EH (cell line): ENCODE measurements around the gene PHACTR1.
"Not testable (repeated sequence)": the region's sequence is repeated elsewhere in the genome, so short reads cannot be mapped to it uniquely, and the experiment has no call there.

Source experiments
- DNase-seq: peaks from one replicate; pipeline ENCODE4 v3.0.0-alpha.2; 2015; ENCODE audit warnings: low read depth

PHACTR1 gene

DNA sequence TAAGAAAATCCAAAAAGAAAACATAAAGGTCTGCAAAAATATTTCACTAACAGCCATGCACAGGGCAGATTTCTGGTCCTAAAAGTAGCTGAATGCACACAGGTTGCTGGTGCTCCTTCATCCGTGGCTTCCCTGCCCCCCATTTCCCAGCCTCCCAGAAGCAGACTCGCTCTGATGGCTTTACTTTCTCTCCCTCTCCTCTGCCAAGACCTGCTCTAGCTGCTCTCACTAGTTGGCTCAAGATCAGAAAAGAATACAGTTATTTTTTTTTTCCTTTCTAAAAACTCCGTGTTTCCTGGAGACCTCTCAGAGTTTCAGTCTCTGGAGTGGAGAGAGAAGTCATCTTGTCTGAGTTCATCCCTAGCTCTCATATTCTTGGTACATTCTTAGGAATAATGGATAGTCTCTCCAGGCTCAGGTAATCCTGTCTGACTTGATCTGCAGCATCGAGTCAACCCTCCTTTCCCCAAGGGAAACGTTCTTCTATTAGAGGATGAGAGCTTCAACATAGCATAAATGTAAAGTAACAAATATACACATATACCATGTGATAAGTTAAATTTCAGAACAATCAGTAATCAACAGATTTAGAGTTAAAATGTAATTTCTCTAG is 397.5 kb downstream of the PHACTR1 start:
- DNase-seq = no peak

GRCh38 chr6:13116155-13116554 is 399.6 kb downstream of the PHACTR1 start:
- no peak for DNase-seq

DNA sequence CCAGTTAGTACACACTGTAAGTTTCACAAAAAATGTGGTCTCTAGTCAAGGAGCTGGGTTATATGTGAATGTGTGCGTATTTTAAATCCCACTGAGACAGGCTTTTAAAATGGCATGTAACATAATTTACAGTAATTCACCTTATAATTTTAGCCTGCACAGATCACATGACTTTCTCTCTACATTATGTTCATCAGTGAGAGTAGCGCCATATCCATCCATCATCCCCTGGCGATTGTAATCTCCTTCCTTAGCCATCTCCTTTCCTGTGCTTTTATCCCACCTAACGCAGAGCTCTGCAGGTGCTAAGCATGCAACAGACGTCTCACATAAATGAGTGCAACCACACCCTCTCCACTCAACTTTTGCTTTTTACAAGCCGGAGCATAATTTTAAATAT is 401.0 kb downstream of the PHACTR1 start:
- no peak for DNase-seq

GRCh38 chr6:13119549-13119948 is 403.0 kb downstream of the PHACTR1 start:
- no peak for DNase-seq

GRCh38 chr6:13120483-13121482 is 404.2 kb downstream of the PHACTR1 start:
- no peak for DNase-seq

GRCh38 chr6:13124131-13124530 is 407.6 kb downstream of the PHACTR1 start:
- no peak for DNase-seq

DNA sequence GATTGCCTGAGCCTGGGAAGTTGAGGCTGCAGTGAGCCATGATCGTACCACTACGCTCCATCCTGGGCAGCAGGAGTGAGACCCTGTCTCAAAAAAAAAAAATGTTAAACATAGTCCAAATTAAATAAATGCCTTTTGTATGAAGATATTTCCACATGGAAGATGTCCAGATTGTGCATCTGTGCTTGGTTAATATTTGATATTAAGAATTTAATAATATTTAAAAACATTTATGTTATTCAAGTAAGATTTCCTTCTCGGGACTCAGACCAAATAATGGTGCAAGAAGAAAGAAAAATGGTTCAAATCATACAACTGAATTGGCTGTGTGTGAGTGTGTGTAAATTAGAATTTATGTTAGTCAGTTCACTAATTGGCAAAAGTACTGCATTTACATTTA is 409.3 kb downstream of the PHACTR1 start:
- DNase-seq = no peak

- DNase-seq = no peak
These were observed 415.5 kb downstream of the PHACTR1 start for GRCh38 chr6:13131935-13132661.

DNA sequence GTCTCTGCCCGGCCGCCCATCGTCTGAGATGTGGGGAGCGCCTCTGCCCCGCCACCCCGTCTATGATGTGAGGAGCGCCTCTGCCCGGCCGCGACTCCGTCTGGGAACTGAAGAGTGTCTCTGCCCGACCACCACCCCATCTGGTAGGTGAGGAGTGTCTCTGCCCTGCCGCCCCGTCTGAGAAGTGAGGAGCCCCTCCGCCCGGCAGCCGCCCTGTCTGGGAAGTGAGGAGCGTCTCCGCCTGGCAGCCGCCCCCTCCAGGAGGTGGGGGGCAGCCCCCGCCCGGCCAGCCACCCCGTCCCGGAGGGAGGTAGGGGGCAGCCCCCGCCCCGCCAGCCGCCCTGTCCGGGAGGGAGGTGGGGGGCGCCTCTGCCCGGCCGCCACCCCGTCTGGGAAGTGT is 417.3 kb downstream of the PHACTR1 start:
- DNase-seq = not testable (repeated sequence)

GRCh38 chr6:13135152-13135551 is 418.6 kb downstream of the PHACTR1 start:
- DNase-seq = no peak

- DNase-seq = no peak
These were observed 422.6 kb downstream of the PHACTR1 start for GRCh38 chr6:13139119-13139518.

- no peak for DNase-seq
These were observed 424.4 kb downstream of the PHACTR1 start for GRCh38 chr6:13140980-13141379.

DNA sequence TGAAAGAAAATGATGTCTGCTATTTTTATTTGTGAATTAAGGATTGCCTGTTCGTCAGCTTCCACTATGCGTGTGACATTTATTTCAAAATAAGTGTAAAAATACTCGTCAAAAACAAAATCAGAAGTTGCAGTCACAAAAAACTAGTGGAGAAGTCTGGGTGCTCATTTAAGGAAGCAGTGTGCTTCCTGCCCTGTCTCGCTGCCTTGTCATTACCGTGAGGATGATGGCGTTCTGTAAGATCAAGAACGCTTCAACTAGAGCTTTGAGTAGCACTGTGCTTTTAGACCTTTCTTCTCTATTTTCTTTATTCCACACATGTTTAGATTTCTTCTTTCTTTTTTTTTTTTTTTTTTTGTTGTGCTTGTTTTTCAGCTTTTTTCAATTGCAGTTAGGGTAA is 424.8 kb downstream of the PHACTR1 start:
- no peak for DNase-seq

- no peak for DNase-seq
These were observed 426.0 kb downstream of the PHACTR1 start for GRCh38 chr6:13142611-13143010.

DNA sequence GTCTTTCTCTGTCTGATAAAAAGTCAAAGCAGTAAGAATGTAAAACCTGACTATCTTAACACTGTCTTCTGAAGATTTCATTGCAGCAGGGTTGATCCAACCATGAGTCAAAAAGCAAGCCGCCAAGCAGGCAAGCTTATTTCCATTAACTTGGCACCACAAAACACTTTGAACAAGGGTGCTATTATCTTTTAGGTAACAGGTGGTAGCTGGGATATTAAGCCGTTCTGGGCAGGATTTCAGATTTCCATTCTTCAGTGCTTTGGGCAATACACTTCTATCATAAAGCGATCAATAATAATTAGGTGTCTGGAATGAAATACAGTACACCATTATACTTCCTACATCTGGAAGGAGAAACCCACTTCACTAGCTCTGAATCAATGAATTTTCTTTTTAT is 429.9 kb downstream of the PHACTR1 start:
- DNase-seq = no peak

DNA sequence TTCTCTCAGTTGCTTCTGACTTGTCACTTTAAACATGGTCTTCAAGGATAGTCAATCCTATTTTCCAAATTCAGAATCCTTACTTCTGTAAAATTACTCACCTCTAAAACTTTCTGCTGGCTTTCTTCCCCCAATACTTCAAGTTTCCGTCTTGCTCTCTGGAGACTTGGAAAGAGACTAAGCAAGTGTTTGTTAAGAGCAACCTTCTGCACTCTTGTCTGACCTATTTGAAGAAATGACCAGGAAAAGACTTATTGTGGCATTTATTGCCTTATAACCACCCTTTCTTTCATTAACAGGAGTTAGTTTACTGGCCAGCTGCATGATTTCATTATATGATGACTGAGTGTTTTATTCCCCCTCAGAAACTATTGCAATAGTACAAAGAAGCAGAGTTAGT is 430.8 kb downstream of the PHACTR1 start:
- no peak for DNase-seq

GRCh38 chr6:13147782-13148181 is 431.2 kb downstream of the PHACTR1 start:
- no peak for DNase-seq

DNA sequence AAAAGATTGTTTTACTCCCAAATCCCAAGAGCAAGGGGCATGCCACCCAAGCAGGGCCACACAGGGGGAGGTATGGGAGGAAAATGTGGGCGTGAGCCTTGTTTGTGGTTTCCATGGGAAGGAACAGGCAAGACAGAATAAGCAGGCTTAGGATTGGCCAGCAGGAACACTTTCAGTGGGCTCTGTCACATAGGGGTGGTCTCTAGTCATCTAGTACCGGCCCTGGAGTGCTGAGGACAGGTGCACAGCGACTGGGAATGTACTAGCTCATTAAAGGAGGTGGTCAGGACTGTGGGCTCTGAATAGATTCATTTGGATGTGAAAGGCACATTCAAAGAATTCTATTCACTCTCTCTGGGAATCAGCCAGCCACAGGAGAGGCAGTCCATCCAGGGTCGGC is 436.2 kb downstream of the PHACTR1 start:
- DNase-seq = no peak

- DNase-seq = no peak
These were observed 439.8 kb downstream of the PHACTR1 start for GRCh38 chr6:13156381-13156780.

- no peak for DNase-seq
These were observed 440.7 kb downstream of the PHACTR1 start for GRCh38 chr6:13157293-13157692.

DNA sequence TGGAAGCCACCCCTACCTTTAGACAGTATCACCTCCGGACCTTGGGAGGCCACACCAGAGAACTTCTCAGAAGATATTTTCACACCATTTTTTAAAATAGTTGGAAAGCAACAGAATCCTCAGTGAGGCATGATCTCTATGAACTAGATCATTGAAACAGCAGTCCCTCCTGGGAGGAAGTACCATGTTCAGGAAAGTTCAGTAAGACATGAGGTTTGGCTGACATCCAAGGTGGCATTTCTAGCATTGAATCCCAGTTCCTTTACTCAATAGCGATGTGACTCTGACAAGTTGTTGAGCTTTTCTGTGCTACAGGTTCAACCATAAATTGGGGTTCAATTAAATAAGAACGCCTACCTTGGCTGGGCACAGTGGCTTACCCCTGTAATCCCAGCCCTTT is 442.7 kb downstream of the PHACTR1 start:
- no peak for DNase-seq

DNA sequence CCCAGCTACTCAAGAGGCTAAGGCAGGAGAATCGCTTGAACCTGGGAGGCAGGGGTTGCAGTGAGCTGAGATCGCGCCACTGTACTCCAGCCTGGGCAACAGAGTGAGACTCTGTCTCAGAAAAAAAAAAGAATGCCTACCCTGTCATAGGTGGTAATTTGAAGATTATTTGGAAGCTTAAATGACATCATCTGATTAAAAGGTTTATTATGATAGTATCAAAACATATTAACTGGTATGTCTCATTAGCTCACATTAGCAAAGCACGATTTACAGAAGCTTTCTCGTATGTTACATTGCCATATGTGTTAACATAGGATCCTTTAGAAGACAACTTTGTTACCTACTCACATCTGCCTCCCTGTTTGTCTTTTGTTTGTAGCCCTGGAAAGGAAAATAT is 443.3 kb downstream of the PHACTR1 start:
- not testable (repeated sequence) for DNase-seq
